Panc1 (cell line): ENCODE results near the gene PPP1R9B. TPM values are rescaled to one million over a fixed set of nuclear protein-coding genes. Genes with fewer than 3 reads are reported as not detected.

ENCODE experiments used
- ATAC-seq: fragments of 200-7000 bp; cut with Tn5 transposase; 2 replicates; pipeline ENCODE4 v1.9.1; 2020; ENCODE audit warnings: mild to moderate bottlenecking, moderate library complexity
- BruUV-seq: library from RNA; stranded (reverse); fragments of 400-500 nt; replicated peaks from 2 replicates; lab custom pipeline; 2021; lab: Mats Ljungman, UMichigan
- CTCF ChIA-PET: fragments of 300-600 bp; sonication (Branson Sonifier 250); formaldehyde crosslinking; loops from one replicate; lab custom pipeline; 2022; ENCODE audit warnings: antibody characterized with exemption; lab: Charles Lee
- POLR2A ChIA-PET: fragments of 300-600 bp; sonication (Branson Sonifier 250); formaldehyde crosslinking; loops from one replicate; lab custom pipeline; 2022; ENCODE audit warnings: antibody characterized with exemption; lab: Charles Lee
- DNase-seq: peaks from one replicate; pipeline ENCODE4 v3.0.0-alpha.2; 2010; ENCODE audit warnings: low read depth, low spot score
- H3K27ac ChIP-seq: 2 replicates; pipeline ENCODE4 v1.5.1; 2011; ENCODE audit warnings: mild to moderate bottlenecking, low read length, inconsistent platforms
- H3K27me3 ChIP-seq: fragments of 200-500 bp; sonication (Bioruptor generic); 2 replicates; pipeline ENCODE4 v1.6.0; 2014; ENCODE audit warnings: low read length, inconsistent platforms; ENCODE audit not compliant: control insufficient read depth, insufficient read depth
- H3K36me3 ChIP-seq: fragments of 200-500 bp; sonication (Bioruptor generic); 2 replicates; pipeline ENCODE4 v1.5.1; 2014; ENCODE audit warnings: inconsistent platforms, mild to moderate bottlenecking, low read length, moderate library complexity; ENCODE audit not compliant: control insufficient read depth, insufficient read depth
- H3K4me1 ChIP-seq: 2 replicates; pipeline ENCODE4 v1.5.1; 2011; ENCODE audit warnings: inconsistent platforms, mild to moderate bottlenecking, low read length, moderate library complexity; ENCODE audit not compliant: control insufficient read depth, insufficient read depth
- H3K4me3 ChIP-seq, 2 experiments: 2 replicates each; pipeline ENCODE4 v1.5.1; 2011 to 2012; ENCODE audit warnings: low read depth in 2 of 2, low read length in 2 of 2, mild to moderate bottlenecking in 2 of 2, inconsistent platforms in 1 of 2, moderate library complexity in 1 of 2
- H3K9me3 ChIP-seq: fragments of 200-500 bp; sonication (Bioruptor generic); 2 replicates; pipeline ENCODE4 v1.5.1; 2014; ENCODE audit warnings: low read depth, mild to moderate bottlenecking, inconsistent platforms, low read length, moderate library complexity; ENCODE audit not compliant: control insufficient read depth, insufficient read depth
- CTCF ChIP-seq: fragments of 450-650 bp; IDR thresholded peaks from 2 replicates; pipeline ENCODE4 v1.5.1; 2017; ENCODE audit warnings: mild to moderate bottlenecking
- POLR2AphosphoS5 ChIP-seq: IDR thresholded peaks from 2 replicates; pipeline ENCODE4 v1.6.1; 2012; ENCODE audit warnings: mild to moderate bottlenecking, low read depth, low read length, moderate library complexity
- SIN3A ChIP-seq: IDR thresholded peaks from 2 replicates; pipeline ENCODE4 v1.6.1; 2012; ENCODE audit warnings: low read depth, mild to moderate bottlenecking, low read length, moderate library complexity, borderline replicate concordance; ENCODE audit not compliant: insufficient read depth
- TCF7L2 ChIP-seq: IDR thresholded peaks from 2 replicates; pipeline ENCODE4 v1.6.1; 2011; ENCODE audit warnings: mild to moderate bottlenecking, low read depth, low read length, inconsistent platforms
- in situ Hi-C: cut with HindIII; loops from 2 replicates; pipeline ENCODE4 v1.10.0; 2016; ENCODE audit warnings: low sequenced_read_pairs, low pct_unique_long_range_greater_than_20kb
- intact Hi-C: fragments of 100-400 bp; cut with micrococcal nuclease; formaldehyde crosslinking; loops from one replicate; pipeline ENCODE4 v1.10.0; 2022; ENCODE audit not compliant: unreplicated experiment
- total RNA-seq: library from RNA; stranded (reverse); gene quantifications from one replicate; pipeline ENCODE4 v1.2.1, GENCODE V29; 2021; ENCODE audit not compliant: unreplicated experiment
- TF ChIP-seq, protein P1 (sequence below), 2 experiments: IDR thresholded peaks; 2 replicates each; pipeline ENCODE4 v1.6.1; 2011 to 2012; ENCODE audit warnings: low read depth in 2 of 2, control low read depth in 1 of 2, low read length in 1 of 2, mild to moderate bottlenecking in 1 of 2, moderate library complexity in 1 of 2; ENCODE audit not compliant: insufficient read depth in 1 of 2

Gene PPP1R9B
- total RNA-seq, 1 experiment from 2014 or later, result 114 TPM

GRCh38 chr17:50172130-50172529, 21.7 kb upstream of the PPP1R9B start:
- POLR2A ChIA-PET, result no interaction called here
- no peak for ATAC-seq
- Histone ChIP-seq H3K4me1 (peaks cover 15% of the 10 kb centered on the region), H3K4me3 (no peak overlapping the region), H3K36me3 (no peaks in the 10 kb centered on the region), H3K9me3 (no peaks in the 10 kb centered on the region), H3K27me3 (no peaks in the 10 kb centered on the region), H3K27ac (no peak overlapping the region)
- intact Hi-C loops (no loop called here), in situ Hi-C loops (no loop called here)
- DNase-seq, result no peak
- TF ChIP-seq CTCF (no peak), POLR2AphosphoS5 (no peak), TCF7L2 (no peak), SIN3A (no peak)
- TF ChIP-seq, protein P1, sequence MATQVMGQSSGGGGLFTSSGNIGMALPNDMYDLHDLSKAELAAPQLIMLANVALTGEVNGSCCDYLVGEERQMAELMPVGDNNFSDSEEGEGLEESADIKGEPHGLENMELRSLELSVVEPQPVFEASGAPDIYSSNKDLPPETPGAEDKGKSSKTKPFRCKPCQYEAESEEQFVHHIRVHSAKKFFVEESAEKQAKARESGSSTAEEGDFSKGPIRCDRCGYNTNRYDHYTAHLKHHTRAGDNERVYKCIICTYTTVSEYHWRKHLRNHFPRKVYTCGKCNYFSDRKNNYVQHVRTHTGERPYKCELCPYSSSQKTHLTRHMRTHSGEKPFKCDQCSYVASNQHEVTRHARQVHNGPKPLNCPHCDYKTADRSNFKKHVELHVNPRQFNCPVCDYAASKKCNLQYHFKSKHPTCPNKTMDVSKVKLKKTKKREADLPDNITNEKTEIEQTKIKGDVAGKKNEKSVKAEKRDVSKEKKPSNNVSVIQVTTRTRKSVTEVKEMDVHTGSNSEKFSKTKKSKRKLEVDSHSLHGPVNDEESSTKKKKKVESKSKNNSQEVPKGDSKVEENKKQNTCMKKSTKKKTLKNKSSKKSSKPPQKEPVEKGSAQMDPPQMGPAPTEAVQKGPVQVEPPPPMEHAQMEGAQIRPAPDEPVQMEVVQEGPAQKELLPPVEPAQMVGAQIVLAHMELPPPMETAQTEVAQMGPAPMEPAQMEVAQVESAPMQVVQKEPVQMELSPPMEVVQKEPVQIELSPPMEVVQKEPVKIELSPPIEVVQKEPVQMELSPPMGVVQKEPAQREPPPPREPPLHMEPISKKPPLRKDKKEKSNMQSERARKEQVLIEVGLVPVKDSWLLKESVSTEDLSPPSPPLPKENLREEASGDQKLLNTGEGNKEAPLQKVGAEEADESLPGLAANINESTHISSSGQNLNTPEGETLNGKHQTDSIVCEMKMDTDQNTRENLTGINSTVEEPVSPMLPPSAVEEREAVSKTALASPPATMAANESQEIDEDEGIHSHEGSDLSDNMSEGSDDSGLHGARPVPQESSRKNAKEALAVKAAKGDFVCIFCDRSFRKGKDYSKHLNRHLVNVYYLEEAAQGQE (IDR thresholded peaks at IDR 0.05; ENCODE audit: insufficient read depth in 1 of 2, low read depth in 2 of 2, low read length in 1 of 2), result no peak
- CTCF ChIA-PET, result no interaction called here
- BruUV-seq, result no TSS peak

GRCh38 chr17:50171371-50172071, 21.0 kb upstream of the PPP1R9B start:
- BruUV-seq, result no TSS peak
- no peak overlapping the region for H3K27ac ChIP-seq
- ChIA-PET CTCF (no interaction called here), POLR2A (no interaction called here)
- intact Hi-C loops (no loop called here), in situ Hi-C loops (no loop called here)
- H3K36me3 ChIP-seq, result no peaks in the 10 kb centered on the region
- ATAC-seq, result no peak
- no peak overlapping the region for H3K4me3 ChIP-seq
- DNase-seq, result no peak
- TF ChIP-seq TCF7L2 (no peak), SIN3A (no peak), POLR2AphosphoS5 (no peak), CTCF (no peak)
- TF ChIP-seq, protein P1 (IDR thresholded peaks at IDR 0.05; ENCODE audit: insufficient read depth in 1 of 2, low read depth in 2 of 2, low read length in 1 of 2), result no peak
- H3K9me3 ChIP-seq, result no peaks in the 10 kb centered on the region
- H3K27me3 ChIP-seq, result no peaks in the 10 kb centered on the region
- H3K4me1 ChIP-seq, result peaks cover 11% of the 10 kb centered on the region
